ENCODE results near the gene SSR2.

The SSR2 gene

DNA sequence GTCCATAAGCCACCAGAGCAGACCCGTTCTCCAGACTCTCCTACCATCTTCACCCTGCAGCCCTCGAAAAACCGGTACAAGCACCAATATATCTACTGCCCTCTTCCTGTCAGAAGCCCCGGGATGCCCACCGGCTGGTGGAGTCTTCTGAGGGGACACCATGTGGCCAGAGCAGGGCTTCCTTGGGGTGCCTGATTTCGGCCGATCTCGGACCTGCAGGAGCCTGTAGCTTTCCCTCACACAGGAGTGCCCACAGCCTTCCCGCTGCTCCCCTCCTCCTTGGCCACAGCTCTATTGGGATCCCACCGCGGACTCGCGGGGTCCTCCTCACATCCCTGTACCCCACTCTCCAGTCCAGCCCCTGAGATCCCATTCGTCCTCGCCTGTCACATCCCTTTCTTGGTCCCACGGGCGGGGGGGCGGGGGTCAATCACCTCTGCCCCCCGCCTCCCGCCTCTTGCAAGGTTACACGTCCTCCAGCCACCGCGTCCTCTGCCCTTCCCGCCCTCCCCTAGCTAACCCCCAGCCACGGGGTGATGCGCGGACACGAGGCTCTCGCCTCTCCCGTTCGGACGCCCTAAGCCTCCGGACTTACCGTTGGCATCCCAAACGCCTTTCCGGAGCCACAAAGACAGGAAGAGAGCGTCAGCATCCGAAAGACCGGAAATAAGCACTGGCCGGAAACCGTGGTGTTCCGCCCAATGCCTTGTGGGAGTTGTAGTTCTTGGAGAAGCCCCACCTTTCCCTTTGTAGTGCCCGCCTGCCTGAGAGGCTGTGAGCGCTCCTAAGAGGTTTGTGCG lies at the start of gene SSR2:
SSR2 (minus strand) TSS at position 659 of the 800 bp plus-strand sequence. CDS start 784 bp downstream, outside the sequence.
- no peak for TF ChIP-seq CTCF (IDR thresholded peaks at IDR 0.05; ENCODE audit: control insufficient read depth, insufficient read depth, low read depth, low read length, missing control alignments)
- peak within 1 kb of the TSS; percentile 65 for H3K4me3 ChIP-seq (ENCODE audit: control insufficient read depth, low read depth, low read length)
- peak; percentile 63 for DNase-seq (ENCODE audit: low read depth)

DNA sequence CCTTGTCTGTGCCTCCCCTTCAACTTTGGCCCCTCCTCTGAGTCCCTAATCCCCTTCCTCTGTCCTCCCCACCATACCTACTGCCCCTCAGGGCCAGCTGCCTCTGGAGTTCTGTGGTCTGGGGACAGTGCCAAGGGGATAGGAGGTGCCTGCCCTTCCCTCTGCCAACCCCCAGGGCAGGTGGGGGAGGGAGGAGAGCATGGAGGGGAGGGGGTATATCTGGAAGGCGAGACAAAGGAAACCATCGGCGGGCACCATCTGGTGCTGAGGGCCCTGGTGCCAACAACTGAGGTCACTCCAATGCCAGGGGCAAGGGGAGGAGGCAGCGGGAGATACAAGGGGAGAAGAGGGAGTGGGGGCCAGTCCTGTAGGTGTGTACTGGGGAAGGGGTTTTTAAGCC lies 49.8 kb upstream of the SSR2 start:
- TF ChIP-seq CTCF (IDR thresholded peaks at IDR 0.05; ENCODE audit: control insufficient read depth, insufficient read depth, low read depth, low read length, missing control alignments) = no peak

DNA sequence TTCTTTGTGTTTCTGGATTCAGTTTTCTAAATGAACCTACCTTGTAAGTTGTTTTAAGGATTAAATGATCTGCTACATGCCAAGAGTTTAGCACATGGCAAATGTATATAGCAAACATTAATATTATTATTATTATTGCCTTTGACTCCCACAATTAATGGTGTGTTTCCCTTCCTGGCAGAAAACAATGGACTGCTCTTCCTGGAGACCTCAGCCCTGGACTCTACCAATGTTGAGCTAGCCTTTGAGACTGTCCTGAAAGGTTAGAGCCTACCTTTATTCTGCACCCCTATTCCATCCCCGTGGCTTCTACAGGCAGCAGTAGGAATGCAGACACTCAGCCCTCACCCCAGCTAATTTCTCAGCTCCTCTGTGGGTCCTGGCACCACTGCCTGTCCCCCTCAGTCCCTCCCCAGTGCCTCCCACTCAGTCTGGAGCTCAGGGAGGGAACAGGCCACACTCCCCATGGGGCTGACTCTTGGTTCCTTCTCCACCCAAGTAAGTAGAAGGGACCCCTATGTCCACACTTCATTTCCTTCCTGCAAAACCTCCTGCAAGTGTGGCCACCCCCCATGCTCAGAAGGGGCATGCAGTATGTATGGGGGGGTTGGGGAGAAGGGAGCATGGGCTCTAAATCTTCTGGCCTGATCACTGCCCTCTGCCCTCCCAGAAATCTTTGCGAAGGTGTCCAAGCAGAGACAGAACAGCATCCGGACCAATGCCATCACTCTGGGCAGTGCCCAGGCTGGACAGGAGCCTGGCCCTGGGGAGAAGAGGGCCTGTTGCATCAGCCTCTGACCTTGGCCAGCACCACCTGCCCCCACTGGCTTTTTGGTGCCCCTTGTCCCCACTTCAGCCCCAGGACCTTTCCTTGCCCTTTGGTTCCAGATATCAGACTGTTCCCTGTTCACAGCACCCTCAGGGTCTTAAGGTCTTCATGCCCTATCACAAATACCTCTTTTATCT lies 49.0 kb upstream of the SSR2 start:
- TF ChIP-seq CTCF (IDR thresholded peaks at IDR 0.05; ENCODE audit: control insufficient read depth, insufficient read depth, low read depth, low read length, missing control alignments) = no peak
- no peak overlapping the region for H3K4me3 ChIP-seq (ENCODE audit: control insufficient read depth, low read depth, low read length)
- DNase-seq (ENCODE audit: low read depth) = no peak

More for the DNA sequence above, 49.8 kb upstream of the SSR2 start:
- no peak overlapping the region for H3K4me3 ChIP-seq (ENCODE audit: control insufficient read depth, low read depth, low read length)
- no peak for DNase-seq (ENCODE audit: low read depth)

- TF ChIP-seq CTCF (IDR thresholded peaks at IDR 0.05; ENCODE audit: control insufficient read depth, insufficient read depth, low read depth, low read length, missing control alignments) = no peak
- H3K4me3 ChIP-seq (ENCODE audit: control insufficient read depth, low read depth, low read length) = no peak overlapping the region
- no peak for DNase-seq (ENCODE audit: low read depth)
These were observed 46.5 kb upstream of the SSR2 start for GRCh38 chr1:156067262-156067661.

DNA sequence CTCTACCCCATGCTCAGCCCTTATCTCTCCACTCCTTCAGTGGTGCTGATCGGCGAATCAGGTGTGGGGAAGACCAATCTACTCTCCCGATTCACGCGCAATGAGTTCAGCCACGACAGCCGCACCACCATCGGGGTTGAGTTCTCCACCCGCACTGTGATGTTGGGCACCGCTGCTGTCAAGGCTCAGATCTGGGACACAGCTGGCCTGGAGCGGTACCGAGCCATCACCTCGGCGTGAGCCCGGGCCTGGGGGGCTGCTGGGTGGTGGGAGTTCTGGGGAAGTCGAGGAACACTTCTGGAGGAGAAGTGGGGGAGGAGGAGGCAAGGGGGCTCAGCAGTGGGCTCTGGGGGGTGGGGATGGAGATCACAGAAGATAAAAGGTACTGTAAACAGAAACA lies 45.1 kb upstream of the SSR2 start:
- H3K4me3 ChIP-seq (ENCODE audit: control insufficient read depth, low read depth, low read length) = no peak overlapping the region
- no peak for DNase-seq (ENCODE audit: low read depth)
- no peak for TF ChIP-seq CTCF (IDR thresholded peaks at IDR 0.05; ENCODE audit: control insufficient read depth, insufficient read depth, low read depth, low read length, missing control alignments)

DNA sequence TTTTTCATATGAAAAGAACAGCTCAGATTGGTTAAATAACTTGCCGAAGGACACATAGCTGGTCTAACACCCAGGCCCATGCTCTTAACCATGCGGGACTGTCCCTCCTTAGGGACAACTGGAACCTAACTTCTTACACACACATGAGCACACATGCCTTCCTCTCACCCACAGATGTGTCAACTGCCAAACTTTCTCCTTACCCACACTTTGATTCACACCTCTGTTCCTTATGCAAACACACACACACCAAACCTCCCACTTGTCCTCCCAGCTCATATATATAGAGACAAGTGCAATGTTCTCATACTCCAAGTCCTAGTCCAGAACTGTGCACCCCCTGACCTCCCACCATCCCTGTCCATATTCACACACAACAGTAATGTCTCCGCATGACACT lies 44.5 kb upstream of the SSR2 start:
- TF ChIP-seq CTCF (IDR thresholded peaks at IDR 0.05; ENCODE audit: control insufficient read depth, insufficient read depth, low read depth, low read length, missing control alignments) = no peak
- no peak overlapping the region for H3K4me3 ChIP-seq (ENCODE audit: control insufficient read depth, low read depth, low read length)
- no peak for DNase-seq (ENCODE audit: low read depth)
